ENCODE measurements around the gene CFAP44. TPM values are rescaled to one million over a fixed set of nuclear protein-coding genes. Genes with fewer than 3 reads are reported as not detected.
A peak's percentile ranks its signal among the peaks of the same experiment; 100 is the strongest.

CFAP44 gene
- total RNA-seq, 1 donor: 5.8 TPM

GRCh38 chr3:113423699-113424098 is 17.6 kb downstream of the CFAP44 start:
- Histone ChIP-seq H3K4me2 (ENCODE audit: insufficient read depth, low read length) (no peak overlapping the region), H4K20me1 (ENCODE audit: insufficient read depth, low read length) (no peaks in the 10 kb centered on the region), H3K27ac (ENCODE audit: low read depth, low read length) (no peak overlapping the region), H3K4me1 (ENCODE audit: insufficient read depth, low read length) (no peaks in the 10 kb centered on the region), H2AFZ (ENCODE audit: low read length) (no peak overlapping the region), H3K36me3 (ENCODE audit: insufficient read depth, low read length) (peaks cover 16% of the 10 kb centered on the region), H3K27me3 (ENCODE audit: insufficient read depth, low read length) (no peaks in the 10 kb centered on the region), H3K79me2 (ENCODE audit: insufficient read depth, low read length) (no peaks in the 10 kb centered on the region), H3K4me3 (ENCODE audit: insufficient read depth, low read length) (no peak overlapping the region), H3K9me3 (ENCODE audit: low read depth, low read length) (no peaks in the 10 kb centered on the region)
- DNase-seq (ENCODE audit: insufficient read length, low spot score, missing footprints): no peak
- TF ChIP-seq, protein P1, sequence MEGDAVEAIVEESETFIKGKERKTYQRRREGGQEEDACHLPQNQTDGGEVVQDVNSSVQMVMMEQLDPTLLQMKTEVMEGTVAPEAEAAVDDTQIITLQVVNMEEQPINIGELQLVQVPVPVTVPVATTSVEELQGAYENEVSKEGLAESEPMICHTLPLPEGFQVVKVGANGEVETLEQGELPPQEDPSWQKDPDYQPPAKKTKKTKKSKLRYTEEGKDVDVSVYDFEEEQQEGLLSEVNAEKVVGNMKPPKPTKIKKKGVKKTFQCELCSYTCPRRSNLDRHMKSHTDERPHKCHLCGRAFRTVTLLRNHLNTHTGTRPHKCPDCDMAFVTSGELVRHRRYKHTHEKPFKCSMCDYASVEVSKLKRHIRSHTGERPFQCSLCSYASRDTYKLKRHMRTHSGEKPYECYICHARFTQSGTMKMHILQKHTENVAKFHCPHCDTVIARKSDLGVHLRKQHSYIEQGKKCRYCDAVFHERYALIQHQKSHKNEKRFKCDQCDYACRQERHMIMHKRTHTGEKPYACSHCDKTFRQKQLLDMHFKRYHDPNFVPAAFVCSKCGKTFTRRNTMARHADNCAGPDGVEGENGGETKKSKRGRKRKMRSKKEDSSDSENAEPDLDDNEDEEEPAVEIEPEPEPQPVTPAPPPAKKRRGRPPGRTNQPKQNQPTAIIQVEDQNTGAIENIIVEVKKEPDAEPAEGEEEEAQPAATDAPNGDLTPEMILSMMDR (IDR thresholded peaks at IDR 0.05; ENCODE audit: extremely low read depth, low read depth, low read length): no peak

GRCh38 chr3:113421082-113421481 is 20.2 kb downstream of the CFAP44 start:
- H4K20me1 ChIP-seq (ENCODE audit: insufficient read depth, low read length): no peaks in the 10 kb centered on the region
- no peak overlapping the region for H2AFZ ChIP-seq (ENCODE audit: low read length)
- no peaks in the 10 kb centered on the region for H3K79me2 ChIP-seq (ENCODE audit: insufficient read depth, low read length)
- no peaks in the 10 kb centered on the region for H3K9me3 ChIP-seq (ENCODE audit: low read depth, low read length)
- no peaks in the 10 kb centered on the region for H3K4me1 ChIP-seq (ENCODE audit: insufficient read depth, low read length)
- no peak overlapping the region for H3K4me3 ChIP-seq (ENCODE audit: insufficient read depth, low read length)
- TF ChIP-seq, protein P1 (IDR thresholded peaks at IDR 0.05; ENCODE audit: extremely low read depth, low read depth, low read length): no peak
- H3K36me3 ChIP-seq (ENCODE audit: insufficient read depth, low read length): peaks cover 12% of the 10 kb centered on the region
- no peak for DNase-seq (ENCODE audit: insufficient read length, low spot score, missing footprints)
- H3K27ac ChIP-seq (ENCODE audit: low read depth, low read length): no peak overlapping the region
- H3K27me3 ChIP-seq (ENCODE audit: insufficient read depth, low read length): no peaks in the 10 kb centered on the region
- no peak overlapping the region for H3K4me2 ChIP-seq (ENCODE audit: insufficient read depth, low read length)

- Histone ChIP-seq H3K27ac (ENCODE audit: low read depth, low read length) (no peak overlapping the region), H3K79me2 (ENCODE audit: insufficient read depth, low read length) (no peaks in the 10 kb centered on the region), H2AFZ (ENCODE audit: low read length) (no peak overlapping the region), H3K9me3 (ENCODE audit: low read depth, low read length) (no peaks in the 10 kb centered on the region), H3K4me3 (ENCODE audit: insufficient read depth, low read length) (no peak overlapping the region), H3K4me1 (ENCODE audit: insufficient read depth, low read length) (no peaks in the 10 kb centered on the region), H3K27me3 (ENCODE audit: insufficient read depth, low read length) (no peaks in the 10 kb centered on the region), H3K36me3 (ENCODE audit: insufficient read depth, low read length) (no peaks in the 10 kb centered on the region), H3K4me2 (ENCODE audit: insufficient read depth, low read length) (no peak overlapping the region), H4K20me1 (ENCODE audit: insufficient read depth, low read length) (no peaks in the 10 kb centered on the region)
- DNase-seq (ENCODE audit: insufficient read length, low spot score, missing footprints): no peak
- TF ChIP-seq, protein P1 (IDR thresholded peaks at IDR 0.05; ENCODE audit: extremely low read depth, low read depth, low read length): no peak
These were observed 31.6 kb downstream of the CFAP44 start for GRCh38 chr3:113409676-113410075.

GRCh38 chr3:113405180-113405579 is 36.1 kb downstream of the CFAP44 start:
- H3K36me3 ChIP-seq (ENCODE audit: insufficient read depth, low read length): no peaks in the 10 kb centered on the region
- H3K79me2 ChIP-seq (ENCODE audit: insufficient read depth, low read length): no peaks in the 10 kb centered on the region
- TF ChIP-seq, protein P1 (IDR thresholded peaks at IDR 0.05; ENCODE audit: extremely low read depth, low read depth, low read length): no peak
- no peaks in the 10 kb centered on the region for H3K27me3 ChIP-seq (ENCODE audit: insufficient read depth, low read length)
- H2AFZ ChIP-seq (ENCODE audit: low read length): no peak overlapping the region
- peak; percentile 37 for DNase-seq (ENCODE audit: insufficient read length, low spot score, missing footprints)
- no peak overlapping the region for H3K4me3 ChIP-seq (ENCODE audit: insufficient read depth, low read length)
- no peak overlapping the region for H3K4me2 ChIP-seq (ENCODE audit: insufficient read depth, low read length)
- no peaks in the 10 kb centered on the region for H4K20me1 ChIP-seq (ENCODE audit: insufficient read depth, low read length)
- no peaks in the 10 kb centered on the region for H3K4me1 ChIP-seq (ENCODE audit: insufficient read depth, low read length)
- H3K9me3 ChIP-seq (ENCODE audit: low read depth, low read length): no peaks in the 10 kb centered on the region
- no peak overlapping the region for H3K27ac ChIP-seq (ENCODE audit: low read depth, low read length)
